Ishikawa (cell line): Measurements from ENCODE around the gene MEF2B.

Experiments used
- FOXM1 ChIP-seq: IDR thresholded peaks from 2 replicates; pipeline ENCODE4 v1.6.1; 2012; ENCODE audit warnings: low read depth, borderline replicate concordance
- NFIC ChIP-seq: IDR thresholded peaks from 2 replicates; pipeline ENCODE4 v1.6.1; 2012
- TAF1 ChIP-seq: IDR thresholded peaks from 2 replicates; pipeline ENCODE4 v1.6.1; 2012; ENCODE audit warnings: low read depth, mild to moderate bottlenecking
- TF ChIP-seq, protein P1 (sequence below): IDR thresholded peaks from 2 replicates; pipeline ENCODE4 v1.6.1; 2012

DNA sequence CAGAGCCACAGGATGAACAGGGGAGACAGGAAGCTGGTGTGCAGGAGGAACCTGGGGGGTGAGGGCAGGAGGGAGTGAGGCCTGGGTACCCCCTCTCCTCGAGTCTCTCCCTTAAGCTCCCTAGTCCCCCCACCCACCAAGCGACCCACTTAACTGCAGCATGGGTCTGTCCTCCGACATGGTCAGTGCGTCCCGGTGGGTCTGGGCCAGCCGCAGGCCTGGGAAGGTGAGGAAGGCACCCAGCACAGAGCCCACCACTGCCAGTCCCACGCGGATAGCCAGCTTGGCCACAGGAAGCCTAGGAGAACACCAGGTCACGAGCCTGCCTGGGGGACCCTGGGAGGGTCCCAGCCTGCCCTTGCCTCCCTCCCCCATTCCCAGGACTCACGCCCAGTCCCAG, 48.7 kb downstream of the MEF2B start:
- TF ChIP-seq NFIC (no peak), FOXM1 (no peak), TAF1 (no peak)
- TF ChIP-seq, protein P1, sequence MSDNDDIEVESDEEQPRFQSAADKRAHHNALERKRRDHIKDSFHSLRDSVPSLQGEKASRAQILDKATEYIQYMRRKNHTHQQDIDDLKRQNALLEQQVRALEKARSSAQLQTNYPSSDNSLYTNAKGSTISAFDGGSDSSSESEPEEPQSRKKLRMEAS, result no peak
